CMK (cell line): ENCODE data around the gene C6orf136.
"Not testable (repeated sequence)": the region's sequence is repeated elsewhere in the genome, so short reads cannot be mapped to it uniquely, and the experiment has no call there.

Experiments
- DNase-seq: peaks from one replicate; pipeline ENCODE4 v3.0.0-alpha.2; 2010; ENCODE audit warnings: low read depth

C6orf136 gene, protein sequence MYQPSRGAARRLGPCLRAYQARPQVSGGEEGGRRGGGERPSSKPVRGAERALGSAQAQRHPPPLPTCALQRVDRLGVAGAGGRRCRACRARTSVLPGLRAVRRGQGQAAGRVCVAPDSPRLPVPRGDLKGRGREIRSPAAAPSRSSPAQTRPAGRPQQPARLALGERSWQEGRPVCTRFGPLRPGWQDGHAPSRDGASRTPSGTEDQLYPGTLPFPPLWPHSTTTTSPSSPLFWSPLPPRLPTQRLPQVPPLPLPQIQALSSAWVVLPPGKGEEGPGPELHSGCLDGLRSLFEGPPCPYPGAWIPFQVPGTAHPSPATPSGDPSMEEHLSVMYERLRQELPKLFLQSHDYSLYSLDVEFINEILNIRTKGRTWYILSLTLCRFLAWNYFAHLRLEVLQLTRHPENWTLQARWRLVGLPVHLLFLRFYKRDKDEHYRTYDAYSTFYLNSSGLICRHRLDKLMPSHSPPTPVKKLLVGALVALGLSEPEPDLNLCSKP

DNA sequence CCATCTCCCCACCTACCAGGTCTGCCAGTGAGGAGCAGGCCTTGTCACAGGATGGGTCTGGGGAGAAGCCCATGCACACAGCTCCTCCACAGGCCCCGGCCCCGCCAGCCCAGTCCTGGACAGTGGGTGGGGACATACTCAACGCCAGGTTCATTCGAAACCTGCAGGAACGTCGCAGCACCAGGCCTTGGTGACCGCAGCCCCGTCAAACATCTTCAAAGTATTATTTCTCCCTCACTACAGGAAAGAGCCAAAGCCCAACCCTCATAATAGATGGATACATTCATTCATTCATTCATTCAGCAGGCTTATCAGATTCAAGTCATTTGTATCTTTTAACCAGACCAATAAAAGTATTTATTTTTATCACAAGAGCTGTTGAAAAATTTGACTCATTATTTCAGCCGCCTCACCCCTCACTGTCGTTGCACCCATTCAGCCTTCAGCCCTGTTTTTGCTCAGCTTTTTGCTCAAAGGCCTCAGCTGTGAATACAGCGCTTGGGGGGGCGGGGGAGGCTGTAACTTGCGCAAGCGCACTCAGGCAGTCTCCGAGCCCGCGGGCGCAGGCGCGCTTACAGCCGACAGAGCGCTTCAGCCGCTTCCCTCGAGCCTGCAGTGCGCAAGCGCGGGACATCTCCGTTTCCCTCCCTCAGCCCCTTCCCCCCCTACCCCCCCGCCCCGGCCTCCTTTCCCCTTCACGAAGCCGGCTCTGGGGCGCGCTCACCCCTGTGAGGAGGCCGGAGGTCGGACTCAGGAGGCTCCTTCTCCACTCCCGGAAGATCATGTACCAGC is at the start of gene C6orf136:
Gene C6orf136, plus strand, starts transcription at position 684 of the 792 bp plus-strand sequence. Its CDS starts 99 bp downstream, at position 783.
- no peak for DNase-seq

DNA sequence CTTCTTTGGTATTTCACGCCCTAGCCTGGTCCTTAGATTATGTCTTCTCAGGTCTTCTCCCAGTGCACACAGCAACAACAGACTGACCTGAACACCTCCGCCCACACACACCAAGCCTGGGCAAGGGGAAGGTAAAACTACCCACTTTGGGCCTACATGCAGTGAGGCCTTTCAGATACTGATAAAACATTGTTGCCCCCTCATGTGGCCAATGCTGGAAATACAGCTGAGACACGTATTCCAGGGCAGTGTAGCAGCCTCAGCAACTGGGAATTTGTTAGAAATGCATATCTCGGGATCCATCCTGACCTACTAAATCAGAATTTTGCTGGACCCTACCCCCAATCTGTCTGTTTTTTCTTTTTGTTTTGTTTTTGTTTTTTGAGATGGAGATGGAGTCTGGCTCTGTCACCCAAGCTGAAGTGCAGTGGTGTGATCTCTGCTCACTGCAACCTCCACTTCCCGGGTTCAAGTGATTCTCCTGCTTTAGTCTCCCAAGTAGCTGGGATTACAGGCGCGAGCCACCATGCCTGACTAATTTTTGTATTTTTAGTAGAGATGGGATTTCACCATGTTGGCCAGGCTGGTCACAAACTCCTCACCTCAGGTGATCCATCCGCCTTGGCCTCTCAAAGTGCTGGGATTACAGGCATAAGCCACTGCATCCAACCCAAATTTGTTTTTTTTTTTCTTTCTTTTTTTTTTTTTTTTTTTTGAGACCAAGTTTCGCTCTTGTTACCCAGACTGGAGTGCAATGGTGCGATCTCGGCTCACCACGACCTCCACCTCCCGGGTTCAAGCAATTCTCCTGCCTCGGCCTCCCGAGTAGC is 49.4 kb upstream of the C6orf136 start:
- not testable (repeated sequence) for DNase-seq

DNA sequence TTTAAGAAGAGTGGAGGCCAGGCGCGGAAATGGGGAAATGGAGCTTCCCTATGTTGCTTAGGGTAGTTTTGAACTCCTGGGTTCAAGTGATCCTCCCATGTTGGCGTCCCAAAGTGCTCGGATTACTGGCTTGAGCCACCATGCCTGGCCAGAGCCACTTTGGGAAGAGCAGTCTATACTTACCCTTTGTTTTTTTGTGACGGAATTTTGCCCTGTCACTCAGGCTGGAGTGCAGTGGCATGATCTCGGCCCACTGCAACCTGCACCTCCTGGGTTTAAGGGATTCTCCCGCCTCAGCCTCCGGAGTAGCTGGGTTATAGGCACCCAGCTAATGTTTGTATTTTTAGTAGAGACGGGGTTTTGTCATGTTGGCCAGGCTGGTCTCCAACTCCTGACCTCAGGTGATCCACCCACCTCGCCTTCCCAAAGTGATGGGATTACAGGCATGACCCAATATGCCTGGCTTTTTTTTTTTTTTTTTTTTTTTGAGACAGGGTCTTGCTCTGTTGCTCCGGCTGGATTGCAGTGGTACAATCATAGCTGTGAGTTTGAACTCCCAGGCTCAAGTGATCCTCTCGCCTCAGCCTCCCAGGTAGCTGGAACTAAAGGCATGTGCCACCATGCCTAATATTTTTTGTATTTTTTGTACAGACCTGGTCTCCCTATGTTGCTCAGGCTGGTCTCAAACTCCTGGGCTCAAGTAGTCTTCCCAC is 47.9 kb upstream of the C6orf136 start:
- no peak for DNase-seq

DNA sequence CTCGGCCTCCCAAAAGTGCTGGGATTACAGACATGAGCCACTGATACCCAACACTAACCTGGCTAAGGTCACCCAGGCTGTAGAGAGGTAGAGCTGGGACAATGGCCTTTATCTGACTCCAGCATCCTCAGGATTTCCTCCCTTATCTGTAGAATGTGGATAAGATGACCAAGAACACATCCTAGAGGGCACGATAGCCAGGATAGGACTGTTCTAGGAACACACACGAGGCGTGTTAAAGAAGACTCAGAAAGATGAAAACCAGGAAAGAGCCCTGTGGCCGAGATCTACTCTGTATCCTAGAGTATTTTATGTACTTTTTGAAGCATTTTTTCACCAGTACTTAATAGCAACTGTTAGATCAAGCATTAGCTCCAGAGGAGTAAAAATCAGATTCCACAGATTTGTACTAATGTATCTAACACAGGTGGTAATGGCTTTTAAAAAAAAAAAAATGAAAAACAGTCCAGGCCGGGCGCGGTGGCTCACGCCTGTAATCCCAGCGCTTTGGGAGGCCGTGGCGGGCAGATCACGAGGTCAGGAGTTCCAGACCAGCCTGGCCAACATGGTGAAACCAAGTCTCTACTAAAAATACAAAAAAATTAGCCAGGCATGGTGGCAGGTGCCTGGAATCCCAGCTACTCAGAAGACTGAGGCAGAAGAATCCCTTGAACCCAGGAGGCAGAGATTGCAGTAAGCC is 47.2 kb upstream of the C6orf136 start:
- DNase-seq, result no peak

DNA sequence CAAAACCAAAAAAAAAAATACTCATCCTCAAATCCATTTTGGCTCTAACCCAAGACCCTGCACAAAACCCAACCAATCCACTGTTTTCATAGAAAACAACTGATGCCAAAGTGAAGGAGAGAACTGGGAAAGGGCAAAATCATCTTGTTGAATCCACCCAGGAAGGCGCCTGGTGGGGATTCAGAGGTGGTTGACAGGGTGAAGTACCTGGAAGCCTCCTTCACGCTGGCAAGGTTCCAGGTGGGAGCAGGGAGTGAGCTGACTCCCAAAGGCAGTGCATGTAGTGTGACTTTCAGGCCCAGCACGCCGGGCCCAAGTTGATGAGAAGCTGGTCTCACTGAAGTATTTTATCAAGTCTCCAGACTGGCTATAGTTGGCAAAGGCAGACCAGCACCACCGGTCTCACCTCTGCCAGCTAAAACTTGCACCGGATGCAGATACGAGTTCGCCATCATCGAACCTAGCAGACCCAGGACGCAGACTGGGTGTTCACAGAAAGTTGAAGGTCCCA is 46.4 kb upstream of the C6orf136 start:
- no peak for DNase-seq

DNA sequence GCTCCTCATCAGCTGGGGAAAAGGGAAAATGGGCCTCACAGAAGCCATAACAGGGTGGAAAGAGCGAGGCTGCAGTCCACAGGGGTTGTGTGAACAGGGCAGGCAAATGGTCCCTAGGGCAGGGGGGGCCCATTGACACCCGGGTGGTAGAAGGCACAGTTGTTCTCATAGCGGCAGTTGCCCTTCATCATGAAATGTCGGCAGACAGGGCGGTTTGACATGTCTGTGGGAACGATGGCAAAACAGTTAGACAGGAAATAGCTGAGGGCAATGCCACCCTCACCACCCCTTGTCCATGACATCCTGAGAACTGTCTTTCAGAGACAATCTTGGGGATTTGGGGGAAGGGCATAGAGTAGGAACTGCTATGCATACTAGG is 45.5 kb upstream of the C6orf136 start:
- DNase-seq, result no peak

DNA sequence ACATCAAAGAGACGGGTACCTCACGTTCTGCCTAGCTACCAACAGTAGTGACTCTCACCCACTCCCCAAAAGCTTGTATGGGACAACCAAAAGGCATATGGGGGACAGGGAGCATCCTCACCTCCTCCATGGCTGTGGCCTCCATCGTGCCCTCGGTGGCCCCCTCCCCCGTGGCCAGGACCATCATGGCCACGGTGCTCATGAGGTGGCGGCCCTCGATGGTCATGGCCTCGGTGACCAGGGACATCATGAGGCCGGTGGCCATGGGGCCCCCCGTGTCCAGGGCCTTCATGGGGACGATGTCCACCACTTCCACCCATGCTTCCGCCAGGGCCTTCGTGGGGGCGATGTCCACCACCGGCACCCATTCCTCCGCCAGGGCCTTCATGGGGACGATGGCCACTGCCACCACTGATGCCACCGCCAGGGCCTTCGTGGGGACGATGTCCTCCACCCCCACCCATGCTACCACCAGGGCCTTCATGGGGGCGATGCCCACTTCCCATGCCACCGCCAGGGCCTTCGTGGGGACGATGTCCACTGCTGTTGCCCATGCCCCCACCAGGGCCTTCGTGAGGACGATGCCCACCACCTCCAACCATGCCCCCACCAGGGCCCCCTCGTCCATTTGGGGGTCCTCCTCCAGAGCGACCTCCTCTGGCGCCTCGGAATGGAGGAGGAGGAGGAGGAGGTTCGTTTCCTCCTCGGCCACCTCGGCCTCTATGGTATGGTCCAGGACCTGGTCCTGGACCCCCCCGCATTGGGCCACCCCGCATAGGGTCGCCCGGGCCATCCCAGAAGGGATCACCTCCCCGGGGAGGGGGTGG is 44.9 kb upstream of the C6orf136 start:
- no peak for DNase-seq

DNA sequence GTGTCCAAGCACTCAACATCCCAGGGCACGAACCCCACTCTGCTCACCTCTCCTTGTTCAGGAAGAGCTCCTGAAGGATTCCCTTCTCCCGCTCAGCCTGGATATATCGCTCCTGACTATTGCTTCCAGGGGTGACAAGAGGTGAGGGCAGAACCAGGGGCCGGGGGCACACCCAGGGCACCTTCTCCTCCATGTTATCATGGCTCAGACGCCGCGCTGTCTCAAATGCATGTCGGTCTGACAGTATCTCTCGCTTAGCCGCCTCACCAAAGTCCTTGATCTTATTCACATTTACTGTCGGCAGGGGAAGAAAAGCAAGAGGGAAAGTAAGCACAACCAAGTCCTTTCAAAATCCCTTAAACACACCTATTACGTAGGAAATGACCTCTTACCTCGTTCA is 43.0 kb upstream of the C6orf136 start:
- no peak for DNase-seq

DNA sequence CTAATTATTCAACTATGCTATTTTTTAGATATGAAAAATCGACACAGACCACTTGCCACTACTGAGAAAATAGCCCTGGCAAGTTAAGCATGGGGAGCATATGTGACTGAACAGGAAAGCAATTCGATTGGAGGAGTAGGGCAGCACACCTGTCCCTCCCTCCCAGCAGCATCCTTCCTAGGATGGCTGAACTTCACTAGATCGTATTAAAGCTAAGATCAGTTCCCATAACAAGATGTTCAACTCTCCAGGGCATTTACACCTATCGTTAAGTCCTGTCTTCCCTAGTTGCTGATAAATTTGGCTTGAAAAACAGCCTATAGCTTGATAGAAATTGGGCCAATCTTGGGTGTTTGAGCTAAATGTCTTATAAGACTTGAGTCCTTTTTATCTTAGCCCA is 36.9 kb upstream of the C6orf136 start:
- DNase-seq, result no peak

DNA sequence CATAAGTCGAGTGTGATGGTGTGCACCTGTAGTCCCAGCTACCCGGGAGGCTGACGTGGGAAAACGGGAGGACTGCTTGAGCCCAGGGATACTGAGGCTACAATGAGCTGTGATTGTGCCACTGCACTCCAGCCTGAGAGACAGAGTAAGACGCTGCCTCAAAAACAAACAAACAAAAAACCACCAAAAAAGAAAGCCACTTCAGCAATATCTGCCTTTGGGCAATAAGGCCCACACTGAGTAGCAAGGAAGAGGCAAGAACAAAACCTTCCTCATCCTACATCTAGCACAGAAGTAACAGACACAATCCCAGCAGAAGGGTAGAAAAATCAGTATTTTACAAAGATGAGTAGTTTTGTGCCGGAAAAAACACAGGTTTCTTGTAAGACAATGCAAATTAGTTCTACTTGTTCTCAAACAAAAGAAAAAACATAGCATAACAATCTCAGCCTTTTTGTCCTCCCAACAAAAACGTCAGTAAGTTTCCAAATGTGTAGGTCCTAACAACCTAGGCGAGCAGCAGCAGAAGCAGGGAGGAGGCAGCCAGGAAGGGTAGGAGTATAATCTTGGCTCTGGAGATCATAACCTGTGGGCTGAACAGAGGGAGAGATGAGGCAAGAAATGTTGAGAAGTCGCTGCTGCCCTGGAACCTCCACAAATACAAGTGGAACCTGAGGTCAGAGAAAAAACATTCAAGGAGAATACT is 35.6 kb upstream of the C6orf136 start:
- no peak for DNase-seq

DNA sequence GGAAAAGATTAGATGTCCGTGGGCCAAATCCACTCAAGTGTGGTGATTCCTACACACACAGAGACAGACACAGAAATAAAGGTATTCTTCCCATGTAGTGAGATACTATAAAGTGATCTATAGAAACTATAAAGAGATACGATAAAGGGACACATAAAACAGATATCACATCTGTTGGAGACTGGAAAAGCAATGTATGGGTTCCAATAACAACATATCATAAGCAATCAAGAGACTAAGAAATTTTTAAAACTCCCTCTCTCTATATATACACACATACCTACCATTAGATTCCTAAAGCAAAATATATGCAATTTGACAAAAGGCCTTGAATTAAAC is 35.1 kb upstream of the C6orf136 start:
- DNase-seq, result no peak

DNA sequence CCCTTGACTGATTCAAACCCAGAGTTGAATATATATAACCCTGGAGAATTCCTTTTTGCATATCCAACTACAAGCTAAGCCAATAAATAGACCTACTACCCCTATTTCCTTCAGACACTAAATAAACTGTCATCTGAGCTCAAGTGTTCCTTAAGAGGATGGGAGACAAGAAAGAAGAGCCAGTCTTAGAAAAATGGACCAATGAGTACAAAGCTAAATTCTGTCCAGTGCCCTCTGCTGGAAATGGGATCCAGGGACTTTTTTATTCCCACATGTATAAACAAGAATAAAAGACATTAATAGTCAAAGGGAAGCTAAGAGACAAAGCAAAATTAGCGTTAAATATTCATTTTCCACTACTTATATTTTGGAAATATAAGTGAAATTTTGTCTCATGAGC is 34.7 kb upstream of the C6orf136 start:
- no peak for DNase-seq

DNA sequence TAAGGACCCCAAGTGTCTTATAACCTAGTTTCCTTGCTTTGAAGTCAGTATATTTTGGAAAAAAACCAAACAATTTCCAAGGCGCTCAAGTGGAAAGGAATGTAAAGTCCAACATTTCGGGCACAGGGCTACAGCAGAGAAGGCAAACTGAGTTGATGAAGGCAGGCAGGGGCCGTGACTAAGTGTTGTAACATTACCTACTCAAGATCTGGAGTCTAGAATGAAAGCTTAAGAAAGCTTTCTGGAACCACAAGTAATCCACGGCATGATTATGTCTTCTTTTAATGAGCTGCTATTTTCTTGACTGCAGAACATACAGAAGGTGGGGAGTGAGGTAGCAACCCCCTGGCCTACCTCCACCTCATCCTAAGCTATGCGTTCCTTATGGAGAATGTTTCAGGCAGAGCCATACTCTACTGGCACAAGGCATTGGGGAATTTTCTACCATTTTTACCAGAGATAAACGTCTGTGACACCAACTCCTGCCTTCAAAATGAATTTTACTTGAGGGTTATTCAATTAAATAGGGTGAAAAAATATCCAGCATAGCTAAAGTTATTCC is 34.2 kb upstream of the C6orf136 start:
- DNase-seq, result no peak

DNA sequence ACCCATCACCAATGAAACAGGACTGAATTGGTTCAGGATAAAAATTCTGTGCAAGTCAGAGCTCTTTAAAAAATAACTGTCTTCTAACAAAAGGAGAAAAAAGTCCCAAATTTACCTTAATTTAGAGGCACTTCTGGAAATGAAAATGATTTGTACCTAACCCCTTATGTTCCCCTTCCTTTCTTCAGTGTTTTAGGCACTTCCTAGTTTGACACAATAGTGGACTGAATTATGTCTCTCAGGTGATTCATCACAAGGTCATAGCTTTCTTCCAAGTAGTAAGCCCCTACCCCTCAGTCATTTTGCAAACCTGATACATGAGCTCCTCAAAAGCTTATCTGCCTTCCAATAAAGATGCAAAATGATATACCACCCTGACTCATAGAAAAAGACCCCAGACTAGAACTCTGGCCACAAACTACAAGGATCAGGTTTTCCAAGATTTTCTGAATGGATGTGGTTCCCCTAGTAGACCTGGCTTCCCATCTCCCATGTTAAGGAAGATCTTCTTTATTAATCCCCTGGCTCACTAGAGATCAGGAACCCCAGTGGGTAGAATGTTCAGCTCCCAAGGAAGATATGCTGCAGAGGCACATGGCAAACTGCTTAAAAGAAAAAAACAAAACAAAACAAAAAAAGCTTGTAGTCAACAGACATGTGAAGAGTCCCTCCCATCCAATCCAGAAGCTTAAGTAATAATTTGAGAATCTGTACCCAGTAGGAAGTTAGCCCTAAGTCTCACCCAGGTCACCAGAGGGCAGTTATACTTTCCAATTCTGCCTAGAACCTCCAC is 33.5 kb upstream of the C6orf136 start:
- DNase-seq, result no peak

DNA sequence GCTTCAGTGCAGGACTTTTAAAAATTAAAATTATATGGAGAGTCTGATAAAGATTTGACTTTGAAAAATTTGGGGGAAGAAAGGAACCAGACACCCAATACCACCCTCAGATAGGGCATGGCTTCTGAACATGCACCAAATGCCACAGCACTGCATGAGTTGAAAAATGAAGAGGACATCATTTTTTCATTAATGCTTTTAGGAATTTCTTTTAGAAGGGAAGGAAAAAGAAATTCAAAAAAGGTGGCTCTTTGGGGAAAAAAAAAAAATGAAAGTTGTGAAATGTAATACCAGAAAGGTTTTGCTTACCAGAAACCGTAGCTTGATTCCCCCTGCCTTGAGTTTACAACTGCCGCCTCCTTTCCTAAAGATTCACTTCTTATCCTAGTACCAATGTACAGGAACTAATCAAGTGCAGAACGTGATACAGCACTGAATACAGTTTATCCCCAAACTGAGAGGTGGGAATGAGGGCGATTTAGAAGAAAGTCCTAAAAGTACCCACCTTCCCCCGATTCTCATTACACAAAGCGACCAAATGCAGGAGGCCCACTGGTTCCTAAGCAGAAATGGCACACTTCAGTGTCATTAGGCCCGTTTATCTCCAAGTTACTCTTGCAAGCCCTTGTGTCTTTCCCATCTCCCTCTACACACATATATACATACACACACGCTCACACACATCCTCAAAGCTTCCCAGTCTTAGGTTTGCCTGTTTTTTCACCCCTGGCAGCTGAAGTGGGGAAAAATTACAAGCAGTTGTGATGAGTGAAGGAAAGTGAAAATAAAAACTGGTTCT is 32.7 kb upstream of the C6orf136 start:
- DNase-seq, result no peak

DNA sequence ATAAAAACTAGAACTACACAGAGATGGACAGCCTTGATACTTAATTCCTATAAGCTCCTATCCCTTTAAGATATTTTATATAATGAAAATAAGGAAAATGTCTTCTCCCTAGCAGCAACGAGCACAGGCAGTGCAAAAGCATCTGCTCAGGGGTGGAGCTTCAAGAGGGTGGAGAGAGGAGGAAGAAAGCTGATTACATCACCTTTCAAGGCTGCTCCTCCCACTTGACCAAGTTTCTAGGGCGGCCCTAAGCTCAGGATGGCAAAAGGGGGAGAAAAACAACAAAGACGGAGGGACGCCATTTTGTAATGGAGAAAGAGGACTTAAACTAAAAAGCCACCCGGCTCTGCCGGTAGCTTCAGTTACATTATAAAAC is 32.1 kb upstream of the C6orf136 start:
- peak; percentile 90 for DNase-seq

DNA sequence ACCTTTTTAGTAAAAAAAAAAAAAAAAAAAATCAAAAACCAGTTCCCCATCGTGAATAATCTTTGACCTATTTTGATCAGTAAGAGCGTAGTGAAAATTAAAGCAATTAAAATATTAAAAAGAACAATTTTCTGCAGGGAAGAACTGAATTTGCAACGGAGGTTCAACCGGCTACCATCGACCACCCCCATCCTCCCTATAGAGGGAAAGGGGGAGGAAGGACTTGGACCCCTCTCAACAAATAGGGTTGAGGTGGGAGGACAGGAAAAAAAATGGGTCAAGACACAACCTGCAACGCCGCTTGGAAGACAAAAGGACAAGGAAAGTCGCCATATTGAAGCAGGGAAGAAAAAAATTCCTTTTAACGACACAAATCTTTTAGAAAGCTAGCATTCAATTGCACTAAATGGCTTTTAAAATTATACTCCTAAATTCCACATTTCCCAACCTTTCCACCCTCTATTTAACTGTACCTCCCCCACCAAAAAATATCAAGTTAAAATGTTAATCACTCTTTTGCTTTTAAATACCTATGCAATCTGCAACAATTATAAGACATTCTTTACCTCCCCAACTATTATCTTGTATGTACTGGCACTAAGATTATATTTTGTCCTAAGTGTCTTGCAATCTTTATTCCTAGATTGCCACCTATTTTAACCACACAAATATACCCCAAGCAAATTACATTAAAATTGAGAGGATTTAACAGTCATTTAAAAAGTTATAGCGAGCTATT is 31.5 kb upstream of the C6orf136 start:
- no peak for DNase-seq
